ENCODE results near the gene RPUSD1.

The RPUSD1 gene

DNA sequence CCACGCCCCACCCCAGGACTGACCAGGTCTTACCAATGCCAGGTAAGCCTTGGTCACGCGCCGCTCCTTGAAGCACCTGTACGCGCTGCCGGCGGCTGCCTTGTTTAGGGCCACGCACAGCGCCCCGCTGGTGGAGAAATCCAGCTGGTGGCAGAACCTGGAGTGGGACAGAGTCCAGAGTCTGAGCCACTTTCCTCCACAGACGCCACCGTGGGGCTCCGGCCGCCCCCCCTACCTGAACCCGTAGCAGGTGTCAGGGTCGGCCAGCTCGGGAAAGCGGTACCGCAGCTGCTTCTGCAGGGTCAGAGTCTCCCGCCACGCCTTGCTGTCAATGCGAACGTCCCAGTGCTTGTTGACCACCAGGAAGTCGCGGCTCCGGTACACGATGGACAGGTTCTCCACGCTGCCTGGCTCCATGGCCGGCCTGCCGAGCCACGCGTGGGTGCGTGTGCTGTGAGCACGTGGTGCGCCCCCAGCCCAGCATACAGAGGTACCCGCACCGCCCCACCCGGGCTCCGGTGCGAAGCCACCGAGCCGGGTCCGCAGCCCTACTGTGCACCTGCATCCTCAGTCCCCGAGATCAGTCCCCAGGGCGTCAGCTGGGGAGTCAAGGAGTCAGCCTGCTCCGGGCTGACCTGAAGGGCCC, 737 bp downstream of the RPUSD1 start:
- H3K4me3 ChIP-seq (ENCODE audit: insufficient read depth in 1 of 2, low read depth in 1 of 2, low read length in 2 of 2): peak overlapping the region; percentile 91 to 95
- H3K9me3 ChIP-seq (ENCODE audit: control insufficient read depth, low read length): no peaks in the 10 kb centered on the region
- no peak for DNase-seq
- H3K14ac ChIP-seq (ENCODE audit: low read length in 2 of 2): peak overlapping the region in 1 of 2 experiments; percentile 88
- no peak overlapping the region for H2BK120ac ChIP-seq (ENCODE audit: low read depth, low read length)
- peak overlapping the region; percentile 90 for H3K9ac ChIP-seq (ENCODE audit: low read length)
- peak overlapping the region; percentile 47 for H4K91ac ChIP-seq (ENCODE audit: low read length)
- H3K36me3 ChIP-seq (ENCODE audit: control insufficient read depth in 1 of 2, insufficient read depth in 2 of 2, low read depth in 1 of 2, low read length in 2 of 2): peaks cover 8 to 70% of the 10 kb centered on the region in 2 experiments
- peaks cover 39% of the 10 kb centered on the region for H3K79me1 ChIP-seq (replicated peaks; ENCODE audit: low read length, poor library complexity, severe bottlenecking)
- 57% methylated on average over 47 of the region's 47 CpGs for WGBS
- peak overlapping the region; percentile 75 for H4K8ac ChIP-seq (ENCODE audit: low read length)
- H2BK12ac ChIP-seq (ENCODE audit: low read length in 2 of 2): no peak overlapping the region
- no peak overlapping the region for H3K27ac ChIP-seq (ENCODE audit: low read length, poor library complexity, severe bottlenecking)
- H3K23ac ChIP-seq (ENCODE audit: low read length in 2 of 2): peak overlapping the region; percentile 23 to 30
- peaks cover 35% of the 10 kb centered on the region for H3K4me1 ChIP-seq (ENCODE audit: control insufficient read depth, insufficient read depth, low read depth, low read length)
- H2BK15ac ChIP-seq (ENCODE audit: low read depth, poor library complexity, severe bottlenecking): peak overlapping the region; percentile 30
- peak overlapping the region in 1 of 2 experiments; percentile 51 for H3K4ac ChIP-seq (ENCODE audit: low read depth in 1 of 2, low read length in 2 of 2)
- H3K27me3 ChIP-seq (ENCODE audit: control insufficient read depth in 1 of 2, insufficient read depth in 1 of 2, low read length in 2 of 2): peaks cover under 1 to 14% of the 10 kb centered on the region in 2 experiments
- H2AFZ ChIP-seq (ENCODE audit: low read depth, low read length): peak overlapping the region; percentile 56
- no peak overlapping the region for H2BK5ac ChIP-seq (ENCODE audit: low read depth, low read length, poor library complexity, severe bottlenecking)
- H3K18ac ChIP-seq (ENCODE audit: low read depth in 1 of 2, low read length in 2 of 2): peak overlapping the region; percentile 71 to 91
- no peak overlapping the region for H2AK5ac ChIP-seq (ENCODE audit: low read length, severe bottlenecking)
- H3K4me2 ChIP-seq (ENCODE audit: low read length, poor library complexity, severe bottlenecking): peak overlapping the region; percentile 95

DNA sequence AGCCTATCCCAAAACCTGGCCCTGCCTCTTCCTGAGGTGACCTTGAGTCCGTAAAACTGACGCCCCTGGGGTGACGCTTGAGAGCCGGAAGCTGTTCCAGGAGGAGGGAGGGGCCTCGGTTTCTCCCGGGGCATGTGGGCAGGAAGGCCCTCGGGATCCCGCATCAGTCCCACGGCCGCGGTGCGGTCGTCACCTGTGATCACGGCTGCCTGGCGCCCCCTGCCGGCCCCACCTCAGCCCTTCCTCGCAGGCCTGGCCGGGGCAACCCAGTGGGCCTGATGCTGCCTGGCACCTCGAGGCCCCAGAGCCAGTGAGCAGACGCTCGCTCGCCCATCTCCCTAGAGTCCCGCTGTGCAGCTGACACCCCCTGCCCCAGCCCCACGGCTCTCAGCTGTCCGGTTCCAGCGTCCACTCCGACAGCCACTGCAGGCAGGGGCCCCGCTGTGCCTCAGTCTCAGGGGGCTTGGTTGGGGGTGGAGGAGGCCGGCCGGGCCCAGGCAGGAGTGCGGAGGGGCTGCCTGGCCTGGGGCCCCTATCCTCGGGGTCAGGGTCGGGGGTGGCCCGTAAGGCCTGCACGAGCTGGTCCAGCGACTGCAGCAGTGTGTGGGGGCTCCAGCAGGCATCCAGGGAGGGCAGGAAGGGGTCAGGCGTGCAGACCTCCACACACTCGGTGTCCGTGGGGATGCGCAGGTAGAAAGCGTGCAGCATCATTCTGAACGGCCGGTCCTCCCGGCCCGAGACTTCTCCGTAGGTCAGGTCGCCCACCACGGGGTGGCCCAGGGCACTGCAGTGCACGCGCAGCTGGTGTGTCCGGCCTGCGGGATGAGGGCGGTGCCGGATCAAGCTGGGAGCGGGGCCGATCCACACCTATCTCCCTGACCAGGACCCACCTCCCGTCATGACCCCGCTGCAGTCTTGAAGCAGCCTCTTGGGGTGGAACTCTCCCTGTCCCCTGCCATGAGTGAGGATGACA, 2.3 kb downstream of the RPUSD1 start:
- Histone ChIP-seq H4K8ac (ENCODE audit: low read length) (peak overlapping the region; percentile 27), H3K27me3 (ENCODE audit: control insufficient read depth in 1 of 2, insufficient read depth in 1 of 2, low read length in 2 of 2) (peaks cover 3 to 30% of the 10 kb centered on the region in 2 experiments), H3K4ac (ENCODE audit: low read depth in 1 of 2, low read length in 2 of 2) (no peak overlapping the region), H4K91ac (ENCODE audit: low read length) (no peak overlapping the region), H3K4me2 (ENCODE audit: low read length, poor library complexity, severe bottlenecking) (no peak overlapping the region), H2BK120ac (ENCODE audit: low read depth, low read length) (no peak overlapping the region), H2BK15ac (ENCODE audit: low read depth, poor library complexity, severe bottlenecking) (no peak overlapping the region), H3K9ac (ENCODE audit: low read length) (no peak overlapping the region), H3K36me3 (ENCODE audit: control insufficient read depth in 1 of 2, insufficient read depth in 2 of 2, low read depth in 1 of 2, low read length in 2 of 2) (peaks cover 8 to 54% of the 10 kb centered on the region in 2 experiments), H3K4me1 (ENCODE audit: control insufficient read depth, insufficient read depth, low read depth, low read length) (peaks cover 35% of the 10 kb centered on the region), H2AFZ (ENCODE audit: low read depth, low read length) (no peak overlapping the region), H2AK5ac (ENCODE audit: low read length, severe bottlenecking) (no peak overlapping the region), H2BK5ac (ENCODE audit: low read depth, low read length, poor library complexity, severe bottlenecking) (no peak overlapping the region), H3K9me3 (ENCODE audit: control insufficient read depth, low read length) (no peaks in the 10 kb centered on the region), H3K4me3 (ENCODE audit: insufficient read depth in 1 of 2, low read depth in 1 of 2, low read length in 2 of 2) (no peak overlapping the region), H3K14ac (ENCODE audit: low read length in 2 of 2) (no peak overlapping the region), H3K27ac (ENCODE audit: low read length, poor library complexity, severe bottlenecking) (no peak overlapping the region), H3K79me1 (replicated peaks; ENCODE audit: low read length, poor library complexity, severe bottlenecking) (peaks cover 31% of the 10 kb centered on the region), H3K18ac (ENCODE audit: low read depth in 1 of 2, low read length in 2 of 2) (no peak overlapping the region), H2BK12ac (ENCODE audit: low read length in 2 of 2) (no peak overlapping the region), H3K23ac (ENCODE audit: low read length in 2 of 2) (no peak overlapping the region)
- 68% methylated on average over 52 of the region's 58 CpGs for WGBS
- peak; percentile 49 for DNase-seq

DNA sequence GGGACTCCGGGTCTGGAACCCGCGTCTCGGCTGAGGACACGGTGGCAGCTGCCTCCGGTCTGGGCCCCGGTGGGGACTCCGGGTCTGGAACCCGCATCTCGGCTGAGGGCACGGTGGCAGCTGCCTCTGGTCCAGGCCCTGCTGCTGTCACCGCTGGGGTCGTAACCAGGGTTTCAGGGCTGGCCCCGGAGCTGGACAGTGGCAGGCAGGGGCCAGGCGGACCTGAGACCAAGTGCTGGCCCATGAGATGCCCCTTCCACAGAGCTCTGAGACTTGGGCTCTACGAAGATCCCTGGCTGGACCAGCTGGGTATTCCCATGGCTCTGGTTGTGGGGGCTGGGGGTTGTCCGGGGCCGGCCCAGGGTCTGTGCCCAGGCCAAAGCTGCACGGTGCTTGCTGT, 3.8 kb downstream of the RPUSD1 start:
- Histone ChIP-seq H3K4me3 (ENCODE audit: insufficient read depth in 1 of 2, low read depth in 1 of 2, low read length in 2 of 2) (no peak overlapping the region), H2BK12ac (ENCODE audit: low read length in 2 of 2) (no peak overlapping the region), H3K9me3 (ENCODE audit: control insufficient read depth, low read length) (no peaks in the 10 kb centered on the region), H3K14ac (ENCODE audit: low read length in 2 of 2) (no peak overlapping the region), H4K91ac (ENCODE audit: low read length) (no peak overlapping the region), H2AFZ (ENCODE audit: low read depth, low read length) (no peak overlapping the region), H4K8ac (ENCODE audit: low read length) (no peak overlapping the region), H3K79me1 (replicated peaks; ENCODE audit: low read length, poor library complexity, severe bottlenecking) (peaks cover 17% of the 10 kb centered on the region), H3K27me3 (ENCODE audit: control insufficient read depth in 1 of 2, insufficient read depth in 1 of 2, low read length in 2 of 2) (peaks cover 3 to 39% of the 10 kb centered on the region in 2 experiments), H3K4ac (ENCODE audit: low read depth in 1 of 2, low read length in 2 of 2) (no peak overlapping the region), H3K9ac (ENCODE audit: low read length) (no peak overlapping the region), H3K18ac (ENCODE audit: low read depth in 1 of 2, low read length in 2 of 2) (no peak overlapping the region), H2AK5ac (ENCODE audit: low read length, severe bottlenecking) (no peak overlapping the region), H3K36me3 (ENCODE audit: control insufficient read depth in 1 of 2, insufficient read depth in 2 of 2, low read depth in 1 of 2, low read length in 2 of 2) (peaks cover 8 to 42% of the 10 kb centered on the region in 2 experiments), H3K4me1 (ENCODE audit: control insufficient read depth, insufficient read depth, low read depth, low read length) (peaks cover 35% of the 10 kb centered on the region), H3K4me2 (ENCODE audit: low read length, poor library complexity, severe bottlenecking) (no peak overlapping the region), H2BK120ac (ENCODE audit: low read depth, low read length) (no peak overlapping the region), H2BK15ac (ENCODE audit: low read depth, poor library complexity, severe bottlenecking) (no peak overlapping the region), H3K27ac (ENCODE audit: low read length, poor library complexity, severe bottlenecking) (no peak overlapping the region), H2BK5ac (ENCODE audit: low read depth, low read length, poor library complexity, severe bottlenecking) (no peak overlapping the region), H3K23ac (ENCODE audit: low read length in 2 of 2) (no peak overlapping the region)
- WGBS: 94% methylated on average over 19 of the region's 19 CpGs
- no peak for DNase-seq
